IMR-90 (cell line): ENCODE measurements around the gene RFX3. TPM values are rescaled to one million over a fixed set of nuclear protein-coding genes. Genes with fewer than 3 reads are reported as not detected.

ENCODE experiments used
- ATAC-seq: fragments of 200-7000 bp; cut with Tn5 transposase; 2 replicates; pipeline ENCODE4 v1.9.1; 2020; ENCODE audit warnings: low read depth, mild to moderate bottlenecking, moderate library complexity
- BruUV-seq: library from RNA; stranded (reverse); fragments of 400-500 nt; replicated peaks from 2 replicates; lab custom pipeline; 2021; lab: Mats Ljungman, UMichigan
- CTCF ChIA-PET: fragments of 300-600 bp; formaldehyde crosslinking; extraction: SDS; loops from one replicate; lab custom pipeline; 2021; ENCODE audit warnings: antibody characterized with exemption; lab: Yijun Ruan, JAX
- POLR2A ChIA-PET: fragments of 300-600 bp; sonication (Branson Sonifier 250); formaldehyde crosslinking; loops from one replicate; lab custom pipeline; 2022; ENCODE audit warnings: antibody characterized with exemption; ENCODE audit not compliant: unreplicated experiment; lab: Charles Lee
- DNase-seq: peaks from one replicate; pipeline ENCODE4 v3.0.0; 2013
- H2AFZ ChIP-seq: replicated peaks from 2 replicates; pipeline ENCODE3; 2013; ENCODE audit warnings: low read length, mild to moderate bottlenecking; ENCODE audit not compliant: poor library complexity
- H2AK5ac ChIP-seq: 2 replicates; pipeline ENCODE4 v1.6.1; 2013; ENCODE audit warnings: low read depth, low read length, inconsistent platforms
- H2AK9ac ChIP-seq: replicated peaks from 2 replicates; pipeline ENCODE3; 2013; ENCODE audit warnings: mild to moderate bottlenecking, low read depth, low read length, moderate library complexity; ENCODE audit not compliant: poor library complexity
- H2BK120ac ChIP-seq: 2 replicates; pipeline ENCODE4 v1.6.1; 2013; ENCODE audit warnings: low read depth, low read length, inconsistent platforms
- H2BK15ac ChIP-seq: 3 replicates; pipeline ENCODE4 v1.6.1; 2013; ENCODE audit warnings: low read depth, low read length, inconsistent platforms
- H2BK20ac ChIP-seq: 2 replicates; pipeline ENCODE4 v1.6.1; 2013; ENCODE audit warnings: low read depth, mild to moderate bottlenecking, inconsistent platforms, low read length, moderate library complexity
- H2BK5ac ChIP-seq: 2 replicates; pipeline ENCODE4 v1.6.1; 2013; ENCODE audit warnings: mild to moderate bottlenecking, low read depth, low read length, inconsistent platforms; ENCODE audit not compliant: poor library complexity, severe bottlenecking
- H3K14ac ChIP-seq: replicated peaks from 2 replicates; pipeline ENCODE4 v1.6.1; 2013; ENCODE audit warnings: low read depth, low read length, inconsistent platforms
- H3K18ac ChIP-seq: 2 replicates; pipeline ENCODE4 v1.6.1; 2013; ENCODE audit warnings: low read depth, low read length, control low read depth
- H3K23ac ChIP-seq: 2 replicates; pipeline ENCODE4 v1.6.1; 2013; ENCODE audit warnings: low read depth, low read length, inconsistent platforms
- H3K27ac ChIP-seq: 2 replicates; pipeline ENCODE4 v1.5.1; 2013; ENCODE audit warnings: mild to moderate bottlenecking, control low read depth, low read length; ENCODE audit not compliant: insufficient read depth
- H3K27me3 ChIP-seq: 2 replicates; pipeline ENCODE4 v1.6.1; 2013; ENCODE audit warnings: low read length; ENCODE audit not compliant: control insufficient read depth, insufficient read depth
- H3K36me3 ChIP-seq: 2 replicates; pipeline ENCODE4 v1.6.1; 2013; ENCODE audit warnings: low read length, mixed read lengths; ENCODE audit not compliant: control insufficient read depth, insufficient read depth
- H3K4ac ChIP-seq: 2 replicates; pipeline ENCODE4 v1.6.1; 2013; ENCODE audit warnings: low read depth, low read length, inconsistent platforms
- H3K4me1 ChIP-seq: 2 replicates; pipeline ENCODE4 v1.6.1; 2013; ENCODE audit warnings: low read length, mixed read lengths; ENCODE audit not compliant: control insufficient read depth, insufficient read depth
- H3K4me2 ChIP-seq: 2 replicates; pipeline ENCODE4 v1.6.1; 2013; ENCODE audit warnings: low read depth, mild to moderate bottlenecking, control low read depth, low read length, moderate library complexity
- H3K4me3 ChIP-seq: 2 replicates; pipeline ENCODE4 v1.5.1; 2013; ENCODE audit warnings: low read depth, mild to moderate bottlenecking, control low read depth, low read length, moderate library complexity; ENCODE audit not compliant: insufficient read depth
- H3K56ac ChIP-seq: 2 replicates; pipeline ENCODE4 v1.6.1; 2013; ENCODE audit warnings: low read length, inconsistent platforms; ENCODE audit not compliant: insufficient read depth; ENCODE audit errors: extremely low read depth
- H3K79me1 ChIP-seq, 2 experiments: 2 replicates each; pipeline ENCODE4 v1.6.1; 2013; ENCODE audit warnings: low read length in 2 of 2, inconsistent platforms in 1 of 2, low read depth in 1 of 2
- H3K9ac ChIP-seq: 2 replicates; pipeline ENCODE4 v1.6.1; 2013; ENCODE audit warnings: low read depth, low read length, control low read depth
- H3K9me1 ChIP-seq: 2 replicates; pipeline ENCODE4 v1.6.1; 2013; ENCODE audit warnings: low read length, inconsistent platforms; ENCODE audit not compliant: insufficient read depth
- H3K9me3 ChIP-seq: 2 replicates; pipeline ENCODE4 v1.6.1; 2013; ENCODE audit warnings: low read length; ENCODE audit not compliant: control insufficient read depth, insufficient read depth
- H4K20me1 ChIP-seq: 2 replicates; pipeline ENCODE4 v1.6.1; 2013; ENCODE audit warnings: low read length, inconsistent platforms; ENCODE audit not compliant: insufficient read depth
- H4K5ac ChIP-seq: 2 replicates; pipeline ENCODE4 v1.6.1; 2013; ENCODE audit warnings: mild to moderate bottlenecking, low read depth, low read length, control low read depth
- H4K8ac ChIP-seq, 2 experiments: 2 replicates each; pipeline ENCODE4 v1.6.1; 2013; ENCODE audit warnings: low read depth in 2 of 2, low read length in 2 of 2, control low read depth in 1 of 2, inconsistent platforms in 1 of 2
- H4K91ac ChIP-seq: 2 replicates; pipeline ENCODE4 v1.6.1; 2013; ENCODE audit warnings: low read depth, low read length, inconsistent platforms; ENCODE audit not compliant: insufficient read depth
- BHLHE40 ChIP-seq: fragments of 150-350 bp; IDR thresholded peaks from 2 replicates; pipeline ENCODE4 v1.6.1; 2016; ENCODE audit warnings: mild to moderate bottlenecking, low read depth, low read length
- CEBPB ChIP-seq: IDR thresholded peaks from 2 replicates; pipeline ENCODE4 v1.6.1; 2012; ENCODE audit warnings: low read depth, low read length, improper control_type of control experiment
- CTCF ChIP-seq: conservative IDR thresholded peaks from 2 replicates; pipeline ENCODE4 v1.5.1; 2012; ENCODE audit warnings: mild to moderate bottlenecking, low read depth, low read length, improper control_type of control experiment
- MAFK ChIP-seq: IDR thresholded peaks from 2 replicates; pipeline ENCODE4 v1.6.1; 2012; ENCODE audit warnings: low read depth, low read length, improper control_type of control experiment
- MAZ ChIP-seq: IDR thresholded peaks from 2 replicates; pipeline ENCODE4 v1.6.1; 2012; ENCODE audit warnings: low read depth, mild to moderate bottlenecking, low read length, improper control_type of control experiment, moderate library complexity, borderline replicate concordance
- MXI1 ChIP-seq: IDR thresholded peaks from 2 replicates; pipeline ENCODE4 v1.6.1; 2012; ENCODE audit warnings: low read depth, mild to moderate bottlenecking, low read length, moderate library complexity, borderline replicate concordance
- NFE2L2 ChIP-seq: fragments of 150-350 bp; IDR thresholded peaks from 2 replicates; pipeline ENCODE4 v1.6.1; 2016; ENCODE audit warnings: low read depth, mild to moderate bottlenecking, low read length
- POLR2A ChIP-seq: IDR thresholded peaks from 2 replicates; pipeline ENCODE4 v1.6.1; 2012; ENCODE audit warnings: mild to moderate bottlenecking, low read depth, low read length
- RCOR1 ChIP-seq: IDR thresholded peaks from 2 replicates; pipeline ENCODE4 v1.6.1; 2012; ENCODE audit warnings: mild to moderate bottlenecking, low read length, improper control_type of control experiment; ENCODE audit not compliant: insufficient replicate concordance
- USF2 ChIP-seq: fragments of 150-350 bp; IDR thresholded peaks from 2 replicates; pipeline ENCODE4 v1.6.1; 2017; ENCODE audit warnings: mild to moderate bottlenecking, antibody characterized with exemption, low read length, low read depth
- WGBS, 2 experiments: methylation state at CpG; one replicate each; pipeline versions ENCODE4 v1.1.5 to v1.1.7; 2013; ENCODE audit warnings: missing lambda C conversion rate in 2 of 2; ENCODE audit not compliant: insufficient read length in 1 of 2; ENCODE audit errors: extremely low coverage in 2 of 2; 5-methylcytosine and 5-hydroxymethylcytosine counted together
- dilution Hi-C: fragments of 300-500 bp; cut with HindIII; formaldehyde crosslinking; loops from one replicate; pipeline ENCODE4 v1.14.3; 2018; ENCODE audit warnings: low sequenced_read_pairs; ENCODE audit not compliant: unreplicated experiment
- in situ Hi-C: fragments of 300-500 bp; cut with MboI; formaldehyde crosslinking; loops from 3 replicates; pipeline ENCODE4 v1.14.3; 2019; ENCODE audit warnings: low sequenced_read_pairs, inconsistent platforms, mixed read lengths
- intact Hi-C: fragments of 100-400 bp; cut with micrococcal nuclease; formaldehyde crosslinking; loops from 2 replicates; pipeline ENCODE4 v1.10.0; 2022
- polyA plus RNA-seq, 3 experiments: library from polyadenylated mRNA; depleted of rRNA; stranded (reverse); fragments of >200 nt; gene quantifications; 2 replicates each; pipeline ENCODE4 v1.2.3, GENCODE V29; 2012; ENCODE audit warnings: low replicate concordance in 1 of 3
- total RNA-seq: library from RNA; depleted of rRNA; stranded (reverse); fragments of >200 nt; gene quantifications from 2 replicates; pipeline ENCODE4 v1.2.3, GENCODE V29; 2012

Gene RFX3
- total and polyA plus RNA-seq, 2 of the 4 experiments (the other 2 are of a cell fraction) = 1.7 to 2.7 TPM

- no peak overlapping the region for H3K4me2 ChIP-seq
- POLR2A ChIA-PET = no interaction called here
- dilution Hi-C loops = no loop called here
- H3K4me3 ChIP-seq = no peak overlapping the region
- H2BK5ac ChIP-seq = no peak overlapping the region
- CTCF ChIA-PET = no interaction called here
- H2AK5ac ChIP-seq = no peak overlapping the region
- H2BK120ac ChIP-seq = no peak overlapping the region
- H2BK20ac ChIP-seq = no peak overlapping the region
- no peak overlapping the region for H4K5ac ChIP-seq
- H3K23ac ChIP-seq = no peak overlapping the region
- intact Hi-C loops = loop anchor here (5.0 kb wide), 1 partner anchor 317 kb away; no protein-coding TSS in a partner anchor
- no TSS peak for BruUV-seq
- no peaks in the 10 kb centered on the region for H3K4me1 ChIP-seq
- DNase-seq (no peak), ATAC-seq (no peak)
- no peak overlapping the region for H3K14ac ChIP-seq
- no peaks in the 10 kb centered on the region for H3K79me1 ChIP-seq
- H2BK15ac ChIP-seq = no peak overlapping the region
- no peak overlapping the region for H2AFZ ChIP-seq
- no peak overlapping the region for H3K27ac ChIP-seq
- no peak overlapping the region for H3K4ac ChIP-seq
- H3K18ac ChIP-seq = no peak overlapping the region
- WGBS, 2 experiments = no CpG with 5 or more reads among the region's 4 CpGs
- no peaks in the 10 kb centered on the region for H3K9me3 ChIP-seq
- TF ChIP-seq RCOR1 = no peak
- no peak for TF ChIP-seq MAZ
- TF ChIP-seq BHLHE40 = no peak
- TF ChIP-seq USF2 = no peak
- no peak for TF ChIP-seq MXI1
- TF ChIP-seq MAFK = no peak
- TF ChIP-seq NFE2L2 = no peak
- no peak for TF ChIP-seq CTCF
- TF ChIP-seq POLR2A = no peak
- TF ChIP-seq CEBPB = no peak
- H3K27me3 ChIP-seq = peaks cover 33% of the 10 kb centered on the region
- H3K56ac ChIP-seq = no peak overlapping the region
- no peak overlapping the region for H4K91ac ChIP-seq
- no peaks in the 10 kb centered on the region for H3K9me1 ChIP-seq
- H2AK9ac ChIP-seq = no peak overlapping the region
- no peak overlapping the region for H3K9ac ChIP-seq
- in situ Hi-C loops = no loop called here
- no peaks in the 10 kb centered on the region for H4K20me1 ChIP-seq
- no peak overlapping the region for H4K8ac ChIP-seq
- no peaks in the 10 kb centered on the region for H3K36me3 ChIP-seq
Observed at GRCh38 chr9:3179711-3180110, 346.1 kb downstream of the RFX3 start.
